NCI-H2196 (cell line): ENCODE data around the gene PEX11A.
"Not testable (repeated sequence)": the region's sequence is repeated elsewhere in the genome, so short reads cannot be mapped to it uniquely, and the experiment has no call there.

Experiments used
- DNase-seq: peaks from one replicate; lab custom pipeline; 2025; ENCODE audit not compliant: unreplicated experiment; lab: John Stamatoyannopoulos, UW

The PEX11A gene, protein sequence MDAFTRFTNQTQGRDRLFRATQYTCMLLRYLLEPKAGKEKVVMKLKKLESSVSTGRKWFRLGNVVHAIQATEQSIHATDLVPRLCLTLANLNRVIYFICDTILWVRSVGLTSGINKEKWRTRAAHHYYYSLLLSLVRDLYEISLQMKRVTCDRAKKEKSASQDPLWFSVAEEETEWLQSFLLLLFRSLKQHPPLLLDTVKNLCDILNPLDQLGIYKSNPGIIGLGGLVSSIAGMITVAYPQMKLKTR

DNA sequence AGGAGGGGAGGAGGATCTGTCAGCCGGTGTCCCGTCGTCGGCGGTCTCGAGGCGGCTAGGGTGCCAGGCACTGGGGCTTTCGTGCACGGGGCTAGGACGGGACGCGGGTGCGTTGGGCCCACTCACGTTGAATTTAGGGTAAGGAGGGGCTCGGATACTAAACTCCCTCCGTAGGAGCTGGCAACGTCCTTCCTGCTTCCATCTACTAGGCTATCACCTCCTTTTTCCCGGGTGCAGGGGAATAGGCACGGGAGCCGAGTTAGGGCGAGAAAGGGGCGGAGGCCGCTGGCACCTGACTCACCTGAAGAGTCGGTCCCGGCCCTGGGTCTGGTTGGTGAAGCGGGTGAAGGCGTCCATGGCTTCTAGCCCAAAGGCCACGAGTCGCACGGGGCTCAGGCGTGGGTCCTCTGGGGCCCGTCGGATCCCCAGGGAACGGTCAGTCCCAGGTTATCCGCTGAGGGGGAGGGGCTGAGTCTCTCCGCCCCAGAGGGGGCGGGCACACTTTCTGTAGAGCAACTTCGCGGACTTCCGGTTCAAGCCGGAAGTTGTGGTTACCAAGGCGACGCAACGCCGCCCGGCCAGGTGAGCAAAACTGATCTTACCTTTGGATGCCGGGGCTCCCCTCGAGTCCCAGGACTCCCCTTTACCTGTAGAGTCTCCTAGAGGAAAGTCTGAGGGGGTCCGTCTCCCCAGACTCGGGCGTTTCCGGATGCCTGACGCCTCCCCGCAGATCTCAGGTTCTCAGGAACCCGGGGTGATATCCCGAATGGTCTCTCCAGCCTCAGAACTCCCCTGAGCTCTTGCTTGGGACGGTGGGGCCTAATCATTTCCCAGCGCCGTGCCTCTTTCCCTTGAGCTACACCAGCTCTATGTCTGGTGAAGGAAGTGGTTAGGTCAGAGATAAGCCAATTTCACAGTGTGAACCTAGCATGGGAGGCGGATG is at the start of gene PEX11A, which contains the start of gene WDR93:
TSS of gene PEX11A (minus strand) at position 479 of the 943 bp plus-strand sequence. CDS start at position 357, 122 bp downstream.
TSS of gene WDR93 (plus strand) at position 536 of the 943 bp plus-strand sequence. CDS start 10,936 bp downstream, outside the sequence.
- DNase-seq: peak; percentile 62

DNA sequence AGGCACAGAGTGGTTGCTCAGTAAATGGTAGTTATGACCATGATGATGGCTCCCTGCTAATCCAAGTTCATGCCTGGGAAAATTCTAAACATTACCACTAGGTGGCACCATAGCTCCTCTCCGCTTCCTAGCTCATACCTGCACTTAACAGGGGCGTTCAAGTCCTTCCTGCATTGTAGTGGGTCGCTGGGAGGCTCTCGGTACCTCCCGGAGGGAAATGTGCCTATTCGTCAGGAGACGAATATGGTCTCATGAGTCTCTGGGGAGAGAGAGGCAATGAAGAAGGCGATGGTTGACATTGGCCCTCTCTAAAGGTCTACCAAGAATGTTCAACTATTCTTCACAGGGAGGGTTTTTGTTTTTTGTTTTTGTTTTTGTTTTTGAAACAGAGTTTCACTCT is 49.6 kb upstream of the PEX11A start:
- peak; percentile 60 for DNase-seq

DNA sequence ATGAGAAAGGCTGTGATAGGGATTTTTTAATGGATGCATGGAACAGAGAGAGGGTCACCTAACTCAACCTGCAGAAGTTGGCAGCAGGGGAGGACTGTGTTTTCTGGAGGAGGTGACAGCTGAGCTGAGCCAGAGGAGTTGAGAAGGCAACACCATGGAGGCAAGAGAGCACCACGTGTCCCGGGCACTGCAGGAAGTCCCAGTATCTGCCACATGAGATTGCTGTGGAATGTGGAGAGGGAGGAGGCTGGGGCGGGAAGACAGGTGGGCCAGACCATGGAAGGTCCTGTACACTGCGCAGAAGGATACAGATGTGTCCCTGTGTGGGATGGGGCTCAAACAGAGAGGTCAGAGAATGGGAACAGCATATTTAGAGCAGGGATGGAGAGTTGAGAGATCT is 45.2 kb upstream of the PEX11A start:
- no peak for DNase-seq

DNA sequence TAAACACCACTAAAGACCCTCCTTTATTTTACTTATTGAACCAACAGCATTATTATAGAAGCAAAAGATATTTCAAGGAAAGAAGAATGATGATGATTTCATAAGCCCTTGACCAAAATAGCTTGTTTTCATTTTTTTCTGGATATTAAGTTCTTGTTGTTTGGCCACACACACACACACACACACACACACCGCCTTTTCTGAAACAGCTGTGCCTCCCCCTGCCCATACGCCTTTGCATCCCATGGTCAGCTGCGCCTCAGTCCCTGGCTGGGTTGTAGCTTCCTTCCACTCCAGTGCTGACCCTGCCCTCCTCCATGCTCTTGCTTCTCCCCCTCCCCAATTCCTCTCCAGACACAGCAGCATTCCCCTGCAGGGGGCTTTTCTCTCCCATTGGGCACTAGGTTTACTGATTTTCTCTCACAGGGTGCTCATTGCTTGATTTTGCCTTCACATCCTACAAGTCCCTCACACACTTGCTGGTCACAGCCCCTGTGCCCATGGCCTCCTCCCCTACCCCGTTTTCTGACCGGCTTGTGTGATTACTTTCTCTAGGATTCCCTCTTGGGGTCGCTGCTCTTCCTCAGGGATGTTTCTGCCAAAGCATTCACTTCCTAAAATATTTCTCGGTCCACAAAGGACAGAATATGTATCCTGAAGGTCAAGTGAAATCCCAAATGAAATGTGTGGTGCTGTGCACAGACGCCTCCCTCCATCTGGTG is 42.1 kb upstream of the PEX11A start:
- no peak for DNase-seq

DNA sequence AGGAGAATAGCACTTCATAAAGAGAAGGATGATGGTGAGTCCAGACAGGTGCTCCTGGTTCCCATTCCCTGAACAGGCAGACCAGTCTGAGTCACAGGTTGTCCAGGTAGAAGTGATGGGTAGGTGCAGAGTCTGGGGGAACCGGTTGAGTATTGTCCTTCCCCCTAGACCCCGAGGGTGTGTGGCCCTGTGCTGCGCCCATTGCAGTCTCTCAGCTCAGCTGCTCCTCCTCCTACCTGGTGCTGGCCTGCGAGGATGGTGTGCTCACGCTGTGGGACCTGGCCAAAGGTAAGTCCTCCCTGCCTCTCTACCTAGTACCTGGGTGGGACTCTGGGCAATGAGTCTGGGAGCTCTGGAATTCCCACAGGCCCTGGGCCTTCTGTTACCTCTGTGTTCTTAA is 40.7 kb upstream of the PEX11A start:
- DNase-seq: no peak

DNA sequence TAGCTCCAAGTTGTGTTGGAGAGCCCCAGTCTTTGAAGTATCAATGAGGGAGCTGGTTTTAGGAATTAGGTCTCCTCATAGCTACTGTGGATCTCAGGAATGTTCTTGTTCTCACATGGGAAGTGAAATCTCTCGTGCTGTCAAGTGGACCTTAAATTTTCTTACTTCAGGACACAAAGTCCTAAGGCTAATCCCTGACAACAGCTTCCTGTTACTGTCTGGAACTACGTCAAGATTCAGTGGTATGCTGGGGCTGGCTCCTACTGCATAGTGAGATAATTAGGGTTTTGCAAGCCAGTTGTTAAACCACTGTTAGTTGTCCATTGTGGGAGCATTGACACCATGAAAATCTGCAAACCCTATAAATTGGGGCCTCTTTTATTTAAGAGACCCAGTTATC is 37.7 kb upstream of the PEX11A start:
- no peak for DNase-seq

DNA sequence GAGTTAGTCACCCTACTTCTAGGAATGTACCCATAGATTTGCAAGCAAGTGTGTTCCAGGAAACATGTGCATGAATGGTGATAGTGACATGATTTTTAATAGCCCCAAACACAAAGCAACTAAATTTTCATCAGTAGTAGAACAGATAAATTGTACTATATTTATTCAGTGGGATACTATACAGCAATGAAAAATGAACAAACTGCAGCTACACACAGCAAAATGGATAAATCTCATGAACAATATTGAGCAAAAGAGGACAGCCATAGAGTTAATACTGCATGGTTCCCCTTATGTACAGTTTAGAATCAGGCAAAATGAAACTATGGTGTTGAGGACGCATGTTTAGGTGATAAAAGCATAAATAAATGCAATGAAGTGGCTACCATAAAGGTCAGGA is 34.5 kb upstream of the PEX11A start:
- DNase-seq: no peak

DNA sequence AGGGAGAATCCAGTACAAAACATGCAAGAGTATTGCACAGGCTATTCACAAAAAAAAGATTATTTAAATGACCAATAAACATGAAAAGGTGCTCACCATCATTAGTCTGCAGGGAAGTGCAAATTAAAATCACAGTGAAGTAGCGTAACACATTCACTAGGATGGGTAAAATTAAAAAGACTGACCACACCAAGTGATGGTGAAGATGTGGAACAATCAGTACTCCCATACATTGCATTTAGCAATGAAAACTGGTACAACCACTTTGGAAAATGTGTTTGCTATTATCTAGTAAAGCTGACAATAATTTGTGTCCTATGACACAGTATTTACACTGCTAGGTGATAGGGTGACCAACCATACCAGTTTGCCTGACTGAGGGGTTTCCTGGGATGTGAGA is 34.1 kb upstream of the PEX11A start:
- no peak for DNase-seq

DNA sequence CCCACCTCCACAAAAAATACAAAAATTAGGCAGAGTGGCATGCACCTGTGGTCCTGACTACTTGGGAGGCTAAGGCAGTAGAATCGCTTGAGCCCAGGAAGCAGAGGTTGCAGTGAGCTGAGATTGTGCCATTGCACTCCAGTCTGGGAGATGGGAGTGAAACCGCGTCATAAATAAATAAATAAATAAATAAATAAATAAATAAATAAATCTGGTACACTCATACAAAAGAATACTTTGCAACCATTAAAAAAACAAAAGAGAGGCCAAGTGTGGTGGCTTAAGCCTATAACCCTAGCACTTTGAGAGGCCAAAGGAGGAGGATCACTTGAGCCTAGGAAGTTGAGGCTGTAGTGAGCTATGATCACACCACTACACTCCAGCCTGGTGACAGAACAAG is 32.5 kb upstream of the PEX11A start:
- DNase-seq: no peak

DNA sequence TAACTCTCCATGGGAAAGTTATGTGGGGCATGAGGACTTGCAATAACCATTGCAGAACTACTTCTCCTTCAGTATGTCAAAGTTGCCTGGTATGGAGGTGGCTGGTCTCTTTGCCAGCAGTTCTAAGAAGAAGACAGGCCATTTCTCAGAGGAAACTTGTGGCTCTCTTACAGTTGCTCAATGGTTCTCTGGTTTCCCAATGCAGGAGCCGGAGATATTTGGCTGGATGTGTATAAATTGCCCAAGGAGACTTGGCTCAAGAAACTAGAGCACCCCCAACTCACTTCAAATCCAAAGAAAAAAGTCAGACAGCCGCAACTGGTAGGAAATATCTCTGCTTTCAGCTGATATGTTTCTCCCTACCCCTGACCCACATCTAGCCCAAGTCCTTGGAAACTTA is 24.2 kb upstream of the PEX11A start:
- no peak for DNase-seq

DNA sequence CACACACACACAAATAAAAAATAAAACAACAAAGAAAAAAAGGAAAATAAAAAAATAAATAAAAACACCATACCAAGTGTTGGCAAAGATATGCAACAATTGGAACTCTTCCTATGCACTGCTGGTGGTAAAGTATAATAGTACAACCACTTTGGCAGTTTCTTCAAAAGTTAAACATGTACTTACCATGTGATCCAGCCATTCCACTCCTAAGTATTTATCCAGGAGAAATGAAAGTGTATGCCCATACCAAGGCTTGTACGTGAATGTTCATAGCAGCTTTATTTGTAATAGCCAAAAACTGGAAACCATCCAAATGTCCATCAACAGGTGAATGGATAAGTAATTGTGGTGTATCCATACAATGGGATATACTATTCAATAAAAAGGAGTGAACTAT is 17.0 kb upstream of the PEX11A start:
- DNase-seq: peak; percentile 1

DNA sequence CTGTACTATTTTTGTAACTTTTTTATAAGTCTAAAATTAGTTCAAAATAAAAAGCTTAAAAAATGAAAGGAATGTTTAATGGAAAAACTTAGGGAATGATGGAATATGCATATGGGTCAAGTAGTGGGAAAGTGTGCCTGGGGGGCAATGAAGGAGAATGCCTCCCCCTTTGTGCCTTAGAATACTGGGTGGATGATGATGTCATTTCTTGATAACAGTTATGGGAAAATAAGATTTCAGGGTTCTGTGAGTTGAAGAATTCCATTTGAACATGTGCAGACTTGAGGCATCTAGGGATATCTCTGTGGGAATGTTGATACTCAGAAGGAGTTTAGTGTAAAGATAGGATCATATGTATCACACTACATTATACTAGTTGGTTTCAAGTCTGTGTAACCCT is 13.9 kb upstream of the PEX11A start:
- DNase-seq: no peak

DNA sequence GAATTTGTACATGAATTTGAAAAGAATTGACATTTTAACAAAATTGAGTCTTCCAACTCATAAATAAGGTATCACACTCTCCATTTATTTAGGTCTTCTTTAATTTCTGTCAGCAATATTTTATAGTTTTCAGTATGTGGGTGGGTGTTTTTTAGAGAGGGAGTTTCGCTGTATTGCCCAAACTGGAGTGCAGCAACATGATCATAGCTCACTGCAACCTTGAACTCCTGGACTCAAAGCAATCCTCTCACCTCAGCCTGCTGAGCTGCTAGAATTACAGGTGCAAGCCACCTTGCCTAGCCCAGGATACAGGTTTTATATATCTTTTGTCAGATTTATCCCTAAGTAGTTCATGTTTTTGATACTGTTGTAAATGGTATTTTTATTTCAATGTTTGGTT is 4.6 kb upstream of the PEX11A start:
- DNase-seq: no peak

DNA sequence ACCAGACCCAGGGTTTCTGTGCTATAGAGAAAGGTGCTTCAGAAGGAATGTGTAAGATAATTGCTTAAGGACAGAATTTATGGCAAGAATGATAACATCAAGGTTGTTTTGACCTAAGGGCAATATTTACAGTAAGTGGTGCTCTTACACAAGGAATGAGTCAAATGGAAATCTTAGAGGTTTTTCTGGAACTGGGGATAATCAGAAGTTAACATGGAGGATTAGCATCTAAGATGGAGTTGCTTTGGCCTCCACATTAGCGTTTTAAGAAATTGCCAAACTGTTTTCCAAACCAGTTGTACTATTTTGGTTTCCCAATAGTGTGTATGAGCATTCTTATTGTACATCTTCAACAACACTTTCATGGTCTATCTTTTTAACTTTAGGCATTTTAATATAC is 3.1 kb upstream of the PEX11A start:
- no peak for DNase-seq

DNA sequence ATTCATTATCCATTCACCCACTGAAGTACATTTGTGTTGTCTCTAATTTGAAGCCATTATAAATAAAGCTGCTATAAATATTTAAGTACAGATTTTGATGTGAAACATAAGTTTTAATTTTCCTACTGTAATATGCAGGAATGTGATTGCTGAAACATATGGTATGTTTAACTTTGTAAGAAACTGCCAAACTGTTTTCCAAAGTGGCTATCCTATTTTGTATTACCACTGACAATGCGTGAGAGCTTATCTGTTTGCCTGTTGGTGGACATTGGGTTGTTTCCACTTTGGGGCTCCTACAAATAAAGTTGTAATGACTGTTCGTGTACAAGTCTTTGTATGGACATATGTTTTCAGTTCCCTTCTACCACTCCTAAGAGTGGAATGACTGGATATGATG is 2.5 kb upstream of the PEX11A start:
- DNase-seq: no peak

DNA sequence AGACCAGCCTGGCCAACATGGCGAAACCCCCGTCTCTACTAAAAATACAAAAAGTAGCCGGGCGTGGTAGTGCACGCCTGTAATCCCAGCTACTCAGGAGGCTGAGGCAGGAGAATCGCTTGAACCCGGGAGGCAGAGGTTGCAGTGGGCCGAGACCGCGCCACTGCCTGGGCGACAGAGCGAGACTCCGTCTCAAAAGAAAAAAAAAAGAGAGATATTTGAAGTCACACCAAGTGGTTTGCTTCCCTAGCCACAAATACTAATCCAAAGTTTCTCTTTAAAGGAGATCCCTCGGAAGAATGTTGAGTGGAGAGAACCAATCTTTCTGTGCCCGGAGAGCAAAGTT is 651 bp downstream of the PEX11A start:
- not testable (repeated sequence) for DNase-seq

DNA sequence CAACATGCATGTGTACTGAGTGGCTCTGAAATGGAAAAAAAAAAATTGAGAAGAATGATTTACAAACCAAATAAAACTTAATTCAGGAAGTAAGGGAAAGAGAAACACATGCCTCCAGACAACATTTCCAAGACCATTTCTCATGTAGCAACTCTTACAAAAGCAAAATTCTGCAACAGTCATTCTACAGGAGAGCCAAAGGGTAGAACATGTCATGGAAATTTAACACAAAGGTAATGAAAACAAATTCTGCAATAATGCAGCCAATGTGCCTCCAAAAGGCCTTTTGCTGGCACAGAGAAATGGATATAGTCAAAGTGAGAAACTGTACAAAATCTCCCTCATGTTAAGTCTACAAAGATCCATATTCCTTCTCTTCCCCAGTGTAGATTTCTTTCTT is 4.0 kb downstream of the PEX11A start:
- no peak for DNase-seq

DNA sequence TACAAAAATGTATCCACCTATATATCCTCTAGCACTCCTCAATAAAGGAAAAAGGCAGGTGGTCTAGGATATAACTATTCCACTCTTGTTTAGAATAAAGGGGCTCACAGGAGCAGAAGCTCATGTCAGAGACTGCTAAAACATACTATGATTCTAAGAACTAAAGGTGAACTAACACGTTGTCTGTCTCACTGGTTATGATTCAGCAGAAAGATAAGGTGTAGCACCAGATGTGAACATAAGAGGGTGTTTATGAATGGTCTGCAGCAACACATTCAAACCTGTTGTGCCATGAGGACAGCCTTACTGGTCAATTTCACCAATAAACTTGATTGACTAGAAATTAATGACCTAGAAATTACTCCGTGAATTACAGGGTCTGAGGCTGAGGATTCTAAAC is 4.6 kb downstream of the PEX11A start:
- DNase-seq: no peak

DNA sequence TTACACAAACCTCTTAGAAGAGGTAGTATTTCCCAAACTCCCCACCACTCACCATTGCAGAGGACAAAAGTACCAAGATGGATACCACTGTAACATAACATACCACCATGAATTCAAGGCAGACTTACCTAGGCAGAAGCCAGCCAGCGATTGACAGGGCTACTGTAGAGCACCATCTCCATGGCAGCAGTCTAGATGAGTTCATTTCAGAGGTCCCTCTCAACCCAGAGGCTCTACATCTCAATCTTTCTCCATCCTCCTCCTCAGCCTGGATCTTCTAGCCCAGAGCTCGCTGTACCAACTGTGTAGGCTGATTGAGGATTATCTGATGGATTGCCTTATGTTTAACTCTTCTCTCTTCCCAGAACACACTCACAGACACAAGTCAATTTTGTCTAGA is 9.4 kb downstream of the PEX11A start:
- no peak for DNase-seq

DNA sequence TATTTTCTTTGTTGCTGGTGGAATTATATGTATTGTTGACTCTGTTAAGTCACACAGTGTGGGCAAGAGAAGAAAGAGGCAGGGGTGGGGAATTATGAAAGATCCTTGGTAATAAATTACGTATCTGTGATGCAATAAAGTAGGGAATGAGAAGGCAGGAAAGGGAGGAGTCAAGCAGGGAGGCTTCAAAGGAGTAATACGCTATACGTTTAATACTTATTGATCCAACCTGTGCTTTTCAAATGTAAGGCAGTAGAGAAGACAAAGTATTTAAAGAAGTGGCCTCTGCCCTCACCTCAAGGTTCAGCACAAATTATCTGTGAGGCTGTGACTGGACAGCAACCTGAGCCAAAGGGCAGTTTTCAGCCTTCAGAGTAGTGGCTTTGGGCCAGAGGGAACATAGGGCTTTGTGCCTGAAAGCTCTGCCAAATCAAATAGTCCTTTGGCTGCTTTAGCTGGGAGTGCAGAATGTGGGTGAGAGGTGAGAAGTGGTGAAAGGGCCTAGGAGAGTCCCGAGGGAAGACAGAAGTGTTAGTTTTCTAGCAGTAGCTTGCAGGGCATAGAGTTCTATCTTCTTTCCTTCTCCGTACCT is 10.2 kb downstream of the PEX11A start:
- peak; percentile 82 for DNase-seq

DNA sequence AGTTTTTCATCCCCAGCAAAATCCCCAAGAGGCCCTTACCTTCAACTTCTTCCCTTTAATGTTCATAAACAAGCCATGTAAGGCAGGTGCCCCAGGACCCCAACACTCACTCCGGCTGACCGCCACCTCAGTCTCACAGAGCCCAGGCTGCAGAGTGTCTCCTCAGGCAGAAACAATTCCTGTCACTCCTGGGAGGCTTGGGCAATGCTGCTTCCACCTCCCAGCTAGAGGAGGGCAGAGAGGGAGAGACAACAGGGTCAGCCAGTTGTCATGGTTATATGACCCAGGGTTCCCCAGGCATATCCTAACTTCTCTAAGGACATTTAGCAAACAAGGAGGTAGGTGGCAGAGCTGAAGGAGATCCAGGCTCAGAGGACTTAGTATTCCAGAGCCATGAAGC is 11.3 kb downstream of the PEX11A start, which contains the start of gene PLIN1:
TSS of gene PLIN1 (minus strand) at position 156 of the 400 bp plus-strand sequence. CDS start 1,878 bp downstream, outside the sequence.
- no peak for DNase-seq
